AG08396 (cell line): ENCODE data around the gene ADH1A.
"Not testable (repeated sequence)": the region's sequence is repeated elsewhere in the genome, so short reads cannot be mapped to it uniquely, and the experiment has no call there.

Experiments used
- DNase-seq: peaks from one replicate; pipeline ENCODE4 v3.0.0; 2012; ENCODE audit warnings: low spot score, mixed read lengths

ADH1A gene

GRCh38 chr4:99281261-99281660 is 9.5 kb downstream of the ADH1A start:
- no peak for DNase-seq

- no peak for DNase-seq
These were observed 14.4 kb downstream of the ADH1A start for GRCh38 chr4:99276417-99276816.

- no peak for DNase-seq
These were observed 14.9 kb downstream of the ADH1A start for GRCh38 chr4:99275885-99276284.

- DNase-seq, result no peak
These were observed 15.7 kb downstream of the ADH1A start for GRCh38 chr4:99275050-99275449.

GRCh38 chr4:99273704-99274103 is 17.1 kb downstream of the ADH1A start:
- DNase-seq, result no peak

- DNase-seq, result no peak
These were observed 25.9 kb downstream of the ADH1A start for GRCh38 chr4:99264927-99265326.

GRCh38 chr4:99252746-99253145 is 38.0 kb downstream of the ADH1A start:
- no peak for DNase-seq

- DNase-seq, result no peak
These were observed 42.1 kb downstream of the ADH1A start for GRCh38 chr4:99248714-99249113.

- no peak for DNase-seq
These were observed 54.8 kb downstream of the ADH1A start for GRCh38 chr4:99235955-99236354.

- DNase-seq, result no peak
These were observed 56.3 kb downstream of the ADH1A start for GRCh38 chr4:99234331-99235010.

- not testable (repeated sequence) for DNase-seq
These were observed 57.4 kb downstream of the ADH1A start for GRCh38 chr4:99233397-99233796.

GRCh38 chr4:99228706-99229105 is 62.1 kb downstream of the ADH1A start:
- not testable (repeated sequence) for DNase-seq

- DNase-seq, result not testable (repeated sequence)
These were observed 63.1 kb downstream of the ADH1A start for GRCh38 chr4:99227646-99228045.
